Measurements from ENCODE around the gene INSYN2B. TPM values are rescaled to one million over a fixed set of nuclear protein-coding genes. Genes with fewer than 3 reads are reported as not detected.

Gene INSYN2B
- total RNA-seq, 4 donors from 2014 or later, result 0.16 to 0.34 TPM; not detected in 2

- TF ChIP-seq CTCF (IDR thresholded peaks at IDR 0.05; ENCODE audit: low read depth), result no peak
These were observed 131.5 kb downstream of the INSYN2B start for GRCh38 chr5:169848792-169849191.

GRCh38 chr5:169848271-169848670, 132.0 kb downstream of the INSYN2B start:
- TF ChIP-seq CTCF (IDR thresholded peaks at IDR 0.05; ENCODE audit: low read depth), result no peak

DNA sequence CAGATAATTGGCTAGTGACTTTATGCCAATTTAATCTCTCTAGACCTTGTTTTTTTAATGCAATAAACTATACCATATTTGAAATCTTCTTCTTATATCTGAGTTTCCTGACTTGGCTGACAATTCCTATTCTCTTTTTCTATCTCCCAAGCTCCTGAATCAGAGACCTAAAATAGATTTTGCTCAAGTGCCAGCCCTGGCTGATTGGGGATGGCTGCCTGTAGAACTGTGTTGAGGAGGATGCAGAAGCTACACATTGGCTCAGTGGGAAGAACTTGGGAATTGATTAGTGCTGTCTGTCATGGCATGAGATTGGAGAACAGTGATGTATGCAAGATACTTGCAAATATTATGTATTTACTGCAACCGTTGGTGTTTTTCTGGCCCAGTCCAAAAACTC, 132.8 kb downstream of the INSYN2B start:
- no peak for TF ChIP-seq CTCF (IDR thresholded peaks at IDR 0.05; ENCODE audit: low read depth)

GRCh38 chr5:169842699-169843098, 137.6 kb downstream of the INSYN2B start:
- TF ChIP-seq CTCF (IDR thresholded peaks at IDR 0.05; ENCODE audit: low read depth), result no peak

DNA sequence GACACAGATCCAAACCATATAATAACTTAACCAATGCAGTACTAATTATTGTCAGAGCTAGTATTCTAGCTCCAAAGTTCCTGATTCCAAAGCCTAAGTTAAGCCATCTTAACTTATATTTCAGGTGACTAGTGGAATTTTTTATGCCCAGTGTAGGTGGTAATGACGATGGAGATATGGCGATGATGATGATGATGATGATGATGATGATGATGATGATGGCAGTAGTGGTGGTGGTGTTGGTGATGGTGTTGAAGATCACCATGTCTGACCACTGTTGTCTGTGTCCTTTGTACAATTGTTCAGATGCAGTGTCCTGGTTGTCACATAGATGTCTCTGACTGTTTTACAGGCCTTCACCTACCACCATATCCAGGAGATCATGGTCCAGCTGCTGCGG, 139.9 kb downstream of the INSYN2B start:
- no peak for TF ChIP-seq CTCF (IDR thresholded peaks at IDR 0.05; ENCODE audit: low read depth)

- no peak for TF ChIP-seq CTCF (IDR thresholded peaks at IDR 0.05; ENCODE audit: low read depth)
These were observed 141.6 kb downstream of the INSYN2B start for GRCh38 chr5:169838688-169839087.

DNA sequence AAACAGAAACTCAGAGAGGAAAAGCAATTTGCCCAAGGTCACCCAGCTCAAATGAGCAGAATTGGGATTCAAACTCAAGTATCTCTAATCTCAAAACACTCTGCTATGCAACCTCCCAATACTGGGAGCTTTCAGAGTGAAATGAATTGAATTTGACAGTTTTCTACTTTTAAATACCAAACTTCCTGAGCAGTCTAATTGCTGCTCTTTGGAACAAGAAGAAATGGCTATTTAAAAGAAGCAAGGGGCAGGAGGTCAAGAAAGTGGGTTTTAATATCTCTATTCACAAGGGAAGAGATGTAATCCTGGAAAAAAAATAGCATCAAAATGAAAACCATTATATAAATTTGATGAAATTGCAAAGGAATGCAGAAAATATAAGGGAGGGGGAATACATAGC, 142.6 kb downstream of the INSYN2B start:
- TF ChIP-seq CTCF (IDR thresholded peaks at IDR 0.05; ENCODE audit: low read depth), result no peak

Measured in subcutaneous adipose tissue (tissue), 4 donors.